Measurements from ENCODE around the gene RIMBP2.

Gene RIMBP2

GRCh38 chr12:130497321-130497720 lies 218.8 kb downstream of the RIMBP2 start:
- DNase-seq, result no peak

GRCh38 chr12:130496516-130497120 lies 219.5 kb downstream of the RIMBP2 start:
- no peak for DNase-seq

GRCh38 chr12:130495156-130495555 lies 220.9 kb downstream of the RIMBP2 start:
- DNase-seq, result no peak

GRCh38 chr12:130494736-130495135 lies 221.4 kb downstream of the RIMBP2 start:
- no peak for DNase-seq

- no peak for DNase-seq
These were observed 222.1 kb downstream of the RIMBP2 start for GRCh38 chr12:130493951-130494350.

GRCh38 chr12:130491421-130492357 lies 224.4 kb downstream of the RIMBP2 start:
- no peak for DNase-seq

GRCh38 chr12:130490674-130491073 lies 225.4 kb downstream of the RIMBP2 start:
- DNase-seq, result no peak

GRCh38 chr12:130489293-130489692 lies 226.8 kb downstream of the RIMBP2 start:
- no peak for DNase-seq

GRCh38 chr12:130488358-130488710 lies 227.8 kb downstream of the RIMBP2 start:
- DNase-seq, result no peak

GRCh38 chr12:130487636-130488357 lies 228.3 kb downstream of the RIMBP2 start:
- DNase-seq, result no peak

GRCh38 chr12:130486891-130487416 lies 229.1 kb downstream of the RIMBP2 start:
- DNase-seq, result no peak

GRCh38 chr12:130486146-130486435 lies 230.0 kb downstream of the RIMBP2 start:
- DNase-seq, result no peak

GRCh38 chr12:130485291-130486145 lies 230.6 kb downstream of the RIMBP2 start:
- no peak for DNase-seq

- DNase-seq, result no peak
These were observed 231.9 kb downstream of the RIMBP2 start for GRCh38 chr12:130484221-130484620.

GRCh38 chr12:130483616-130484180 lies 232.4 kb downstream of the RIMBP2 start:
- DNase-seq, result no peak

- no peak for DNase-seq
These were observed 233.7 kb downstream of the RIMBP2 start for GRCh38 chr12:130482448-130482847.

- DNase-seq, result no peak
These were observed 234.7 kb downstream of the RIMBP2 start for GRCh38 chr12:130481392-130481879.

- DNase-seq, result no peak
These were observed 235.2 kb downstream of the RIMBP2 start for GRCh38 chr12:130480887-130481286.

GRCh38 chr12:130480231-130480630 lies 235.9 kb downstream of the RIMBP2 start:
- no peak for DNase-seq

GRCh38 chr12:130479401-130480125 lies 236.5 kb downstream of the RIMBP2 start:
- no peak for DNase-seq

- no peak for DNase-seq
These were observed 237.3 kb downstream of the RIMBP2 start for GRCh38 chr12:130478786-130479185.

All from DMS 273 treated with DMSO at 0.1 percent for 48 hours (cell line).